ENCODE data around the gene TEX22. TPM values are rescaled to one million over a fixed set of nuclear protein-coding genes. Genes with fewer than 3 reads are reported as not detected.

TEX22 gene
- total RNA-seq, 1 donor from 2014 or later: 4.1 TPM

GRCh38 chr14:105461903-105462302, 63.6 kb downstream of the TEX22 start:
- no peak overlapping the region for H3K4me3 Mint-ChIP-seq
- no peaks in the 10 kb centered on the region for H3K36me3 Mint-ChIP-seq
- no peak overlapping the region for H3K27ac Mint-ChIP-seq
- no peaks in the 10 kb centered on the region for H3K27me3 Mint-ChIP-seq
- H3K4me1 Mint-ChIP-seq (ENCODE audit: unreplicated experiment): no peaks in the 10 kb centered on the region
- no peak for DNase-seq (ENCODE audit: extremely low spot score, unreplicated experiment)
- no peaks in the 10 kb centered on the region for H3K9me3 Mint-ChIP-seq
- TF ChIP-seq CTCF (conservative IDR thresholded peaks at IDR 0.05): no peak

Other genes starting within 250 kb of the TEX22 start
- gene JAG2, start 229.8 kb upstream of the TEX22 start, total RNA-seq (ENCODE audit: low replicate concordance): 16.5 and 37.1 TPM in 2 replicates
- gene NUDT14, start 217.2 kb upstream of the TEX22 start, total RNA-seq (ENCODE audit: low replicate concordance): 33.3 and 49.6 TPM in 2 replicates
- 38.8 and 44.7 TPM in 2 replicates for gene BTBD6, start 150.0 kb upstream of the TEX22 start, total RNA-seq (ENCODE audit: low replicate concordance)
- 39.8 and 47.7 TPM in 2 replicates for gene BRF1, start 97.5 kb upstream of the TEX22 start, total RNA-seq (ENCODE audit: low replicate concordance)
- gene PACS2, start 83.8 kb upstream of the TEX22 start, total RNA-seq (ENCODE audit: low replicate concordance): 77.7 and 101 TPM in 2 replicates
- gene MTA1, start 21.3 kb downstream of the TEX22 start, total RNA-seq (ENCODE audit: low replicate concordance): 113 and 194 TPM in 2 replicates
- gene CRIP2, start 76.3 kb downstream of the TEX22 start, total RNA-seq (ENCODE audit: low replicate concordance): 11.2 and 20.3 TPM in 2 replicates
- 5.1 and 15.4 TPM in 2 replicates for gene CRIP1, start 88.3 kb downstream of the TEX22 start, total RNA-seq (ENCODE audit: low replicate concordance)
- 11.9 and 22.1 TPM in 2 replicates for gene TEDC1, start 92.7 kb downstream of the TEX22 start, total RNA-seq (ENCODE audit: low replicate concordance)
- 1.4 and 5.5 TPM in 2 replicates for gene TMEM121, start 128.0 kb downstream of the TEX22 start, total RNA-seq (ENCODE audit: low replicate concordance)

Data from type B pancreatic cell (in vitro differentiated cells).